ENCODE data around the gene CLASP2.

GRCh38 chr3:33694944-33695343 is 23.1 kb downstream of the CLASP2 start:
- TF ChIP-seq CTCF (IDR thresholded peaks at IDR 0.05) (no peak), POLR2AphosphoS5 (IDR thresholded peaks at IDR 0.05) (no peak), EP300 (IDR thresholded peaks at IDR 0.05) (no peak)
